ENCODE measurements around the gene SULT1C2.

- no peak for TF ChIP-seq CTCF (conservative IDR thresholded peaks at IDR 0.05; ENCODE audit: low read length)
- no peak for TF ChIP-seq EZH2phosphoT487 (IDR thresholded peaks at IDR 0.05; ENCODE audit: borderline replicate concordance)
These were observed 47.7 kb upstream of the SULT1C2 start for GRCh38 chr2:108240966-108241365.

All from Loucy (cell line).